Dermis microvascular lymphatic vessel endothelial cell (primary cell): Measurements from ENCODE around the gene ASH1L. TPM values are rescaled to one million over a fixed set of nuclear protein-coding genes. Genes with fewer than 3 reads are reported as not detected.
"Not testable (repeated sequence)": the region's sequence is repeated elsewhere in the genome, so short reads cannot be mapped to it uniquely, and the experiment has no call there.

Experiments
- DNase-seq, 2 donors: peaks; one replicate each; pipeline versions ENCODE4 v3.0.0 to v3.0.0-alpha.2; 2010; ENCODE audit warnings: low read depth in 2 of 2
- total RNA-seq: library from RNA; depleted of rRNA; stranded (reverse); fragments of >200 nt; gene quantifications from 2 replicates; pipeline ENCODE4 v1.2.1, GENCODE V29; 2014

ASH1L gene
- total RNA-seq, 1 donor from 2014 or later: 13.5 TPM

- DNase-seq: peak in 1 of 2 donors; percentile 15
Measured at GRCh38 chr1:155499953-155500639, 62.5 kb downstream of the ASH1L start.

- DNase-seq: no peak
Measured at GRCh38 chr1:155499263-155499662, 63.3 kb downstream of the ASH1L start.

DNA sequence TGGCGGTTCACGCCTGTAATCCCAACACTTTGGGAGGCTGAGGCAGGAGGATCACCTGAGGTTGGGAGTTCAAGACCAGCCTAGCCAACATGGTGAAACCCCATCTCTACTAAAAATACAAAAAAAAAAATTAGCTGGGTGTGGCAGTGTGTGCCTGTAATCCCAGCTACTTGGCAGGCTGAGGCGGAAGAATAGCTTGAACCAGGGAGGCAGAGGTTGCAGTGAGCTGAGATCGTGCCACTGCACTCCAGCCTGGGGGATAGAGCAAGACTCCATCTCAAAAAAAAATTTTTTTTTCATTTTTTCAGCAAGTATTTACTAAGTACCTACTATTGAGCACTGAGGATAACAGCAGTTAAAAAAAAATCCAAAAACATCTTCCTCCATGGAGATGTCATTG lies 69.0 kb downstream of the ASH1L start:
- DNase-seq: not testable (repeated sequence)

GRCh38 chr1:155488419-155488818 lies 74.2 kb downstream of the ASH1L start:
- DNase-seq: not testable (repeated sequence)

GRCh38 chr1:155487541-155487940 lies 75.1 kb downstream of the ASH1L start:
- no peak for DNase-seq

DNA sequence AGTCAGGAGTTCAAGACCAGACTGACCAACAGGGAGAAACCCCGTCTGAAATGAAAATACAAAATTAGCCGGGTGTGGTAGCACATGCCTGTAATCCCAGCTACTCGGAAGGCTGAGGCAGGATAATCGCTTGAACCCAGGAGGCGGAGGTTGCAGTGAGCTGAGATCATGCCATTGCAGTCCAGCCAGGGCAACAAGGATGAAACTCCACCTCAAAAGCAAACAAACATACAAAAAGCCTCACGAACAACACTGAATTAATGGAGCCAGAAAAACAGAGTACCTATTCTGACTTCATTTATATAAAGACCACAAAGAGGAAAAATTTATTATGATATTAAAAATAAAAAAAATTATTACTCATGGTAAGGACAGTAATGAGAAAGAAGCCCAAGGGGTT lies 75.7 kb downstream of the ASH1L start:
- not testable (repeated sequence) for DNase-seq

GRCh38 chr1:155485945-155486344 lies 76.7 kb downstream of the ASH1L start:
- no peak for DNase-seq

DNA sequence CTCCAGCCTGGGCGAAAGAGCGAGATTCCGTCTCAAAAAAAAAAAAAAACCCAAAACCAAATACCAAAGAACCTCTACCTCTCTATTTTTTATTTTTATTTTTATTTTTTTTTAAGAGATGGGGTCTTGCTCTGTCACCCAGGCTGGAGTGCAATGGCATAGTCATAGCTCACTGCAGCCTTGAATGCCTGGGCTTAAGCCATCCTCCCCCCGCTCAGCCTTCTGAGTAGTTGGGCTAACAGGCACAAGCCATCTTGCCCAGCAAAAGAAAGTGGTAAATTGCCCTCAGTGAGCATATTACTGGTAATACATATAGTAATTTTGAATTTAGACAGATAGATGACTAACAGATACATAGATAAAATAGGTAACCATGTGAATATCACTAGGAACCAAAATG lies 77.4 kb downstream of the ASH1L start:
- no peak for DNase-seq

- DNase-seq: no peak
Measured at GRCh38 chr1:155481741-155482241, 80.8 kb downstream of the ASH1L start.

- no peak for DNase-seq
Measured at GRCh38 chr1:155479205-155479604, 83.4 kb downstream of the ASH1L start.

- DNase-seq: no peak
Measured at GRCh38 chr1:155478270-155478852, 84.2 kb downstream of the ASH1L start.

DNA sequence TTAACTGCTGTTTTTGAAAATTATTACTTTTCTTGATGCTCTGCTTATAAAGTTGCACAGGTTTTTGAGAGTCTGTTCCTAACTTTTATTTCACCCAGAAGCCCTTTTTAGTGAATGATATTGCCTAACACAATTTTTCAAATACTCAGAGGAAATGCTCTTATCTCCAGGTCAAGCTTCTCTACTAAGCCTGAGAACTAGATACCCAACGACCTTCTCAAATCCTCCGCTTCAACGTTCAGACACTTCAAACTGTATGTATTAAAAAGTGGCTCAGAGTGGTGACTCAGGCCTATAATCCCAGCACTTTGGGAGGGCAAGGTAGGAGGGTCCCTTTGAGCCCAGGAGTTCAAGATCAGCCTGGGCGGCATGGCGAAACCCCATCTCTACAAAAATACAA lies 88.5 kb downstream of the ASH1L start:
- DNase-seq: no peak

DNA sequence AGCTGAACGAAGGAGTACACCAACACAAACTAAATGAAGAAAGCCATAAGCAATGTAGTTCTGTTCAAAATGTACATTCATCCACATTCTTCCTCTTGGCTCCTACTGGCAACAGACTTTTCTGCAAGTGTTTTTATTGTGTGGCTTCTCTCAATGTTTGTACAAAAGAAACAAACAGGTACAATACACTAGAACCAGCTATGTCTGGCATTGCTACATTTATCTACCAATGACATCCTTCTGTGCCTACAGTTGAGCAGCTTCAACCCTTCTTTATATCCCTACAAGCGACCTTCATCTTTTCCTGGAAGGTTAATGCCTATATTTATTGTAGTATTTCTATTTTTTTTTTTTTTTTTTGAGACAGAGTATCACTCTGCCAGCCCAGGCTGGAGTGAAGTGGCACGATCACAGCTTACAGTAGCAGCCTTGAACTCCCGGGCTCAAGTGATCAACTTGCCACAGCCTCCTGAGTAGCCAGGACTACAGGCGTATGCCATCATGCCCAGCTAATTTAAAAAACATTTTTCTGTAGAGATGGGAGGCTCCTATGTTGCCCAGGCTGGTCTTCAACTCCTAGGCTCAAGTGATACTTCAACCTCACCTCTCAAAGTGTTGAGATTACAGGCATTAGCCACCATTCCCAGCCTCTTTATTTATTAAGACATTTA lies 89.3 kb downstream of the ASH1L start:
- DNase-seq: no peak

DNA sequence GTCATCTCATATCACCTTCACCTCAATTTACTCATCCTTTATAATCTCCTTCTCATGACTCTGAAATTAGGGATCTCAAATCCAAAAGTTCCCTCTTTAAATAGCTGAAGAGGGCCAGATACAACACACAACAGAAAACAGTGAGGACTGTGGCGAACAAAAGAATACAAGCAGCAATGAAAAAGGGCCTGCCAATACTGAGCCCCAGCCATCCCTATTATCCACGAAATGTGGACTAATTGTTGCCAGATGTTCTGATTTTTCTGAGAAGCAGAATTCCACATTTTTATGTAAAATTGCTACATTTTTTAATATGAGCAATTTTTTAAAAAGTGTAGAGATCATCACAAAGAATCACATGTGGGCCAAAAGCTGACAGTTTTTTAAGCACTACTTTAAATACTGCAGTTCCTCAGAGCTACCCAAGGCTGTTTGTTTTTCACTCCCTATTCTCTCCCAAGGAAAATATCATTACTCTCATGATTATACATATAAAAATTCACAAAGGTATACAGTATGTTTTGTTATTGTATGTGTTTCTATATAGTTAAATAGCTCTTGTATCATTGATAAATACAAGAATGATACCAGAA lies 90.0 kb downstream of the ASH1L start:
- DNase-seq: no peak

GRCh38 chr1:155471891-155472290 lies 90.7 kb downstream of the ASH1L start:
- no peak for DNase-seq

GRCh38 chr1:155471026-155471425 lies 91.6 kb downstream of the ASH1L start:
- DNase-seq: no peak

GRCh38 chr1:155466996-155467395 lies 95.6 kb downstream of the ASH1L start:
- peak; percentile 80 to 87 for DNase-seq

DNA sequence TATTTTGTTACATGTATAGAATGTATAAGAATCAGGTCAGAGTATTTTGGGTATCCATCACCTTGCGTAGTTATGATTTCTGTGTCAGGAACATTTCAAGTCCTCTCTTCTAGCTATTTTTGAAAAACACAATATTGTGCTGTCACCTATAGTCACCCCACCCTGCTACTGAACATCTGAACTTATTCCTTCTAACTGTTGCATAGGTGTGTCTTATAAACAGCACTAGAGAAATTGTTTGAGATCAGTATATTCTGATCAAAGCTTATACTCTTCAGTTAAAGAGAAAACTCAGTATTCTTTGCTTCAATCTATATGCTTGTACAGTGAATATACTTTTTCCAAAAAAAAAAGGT lies 96.0 kb downstream of the ASH1L start:
- peak in 1 of 2 donors; percentile 5 for DNase-seq

DNA sequence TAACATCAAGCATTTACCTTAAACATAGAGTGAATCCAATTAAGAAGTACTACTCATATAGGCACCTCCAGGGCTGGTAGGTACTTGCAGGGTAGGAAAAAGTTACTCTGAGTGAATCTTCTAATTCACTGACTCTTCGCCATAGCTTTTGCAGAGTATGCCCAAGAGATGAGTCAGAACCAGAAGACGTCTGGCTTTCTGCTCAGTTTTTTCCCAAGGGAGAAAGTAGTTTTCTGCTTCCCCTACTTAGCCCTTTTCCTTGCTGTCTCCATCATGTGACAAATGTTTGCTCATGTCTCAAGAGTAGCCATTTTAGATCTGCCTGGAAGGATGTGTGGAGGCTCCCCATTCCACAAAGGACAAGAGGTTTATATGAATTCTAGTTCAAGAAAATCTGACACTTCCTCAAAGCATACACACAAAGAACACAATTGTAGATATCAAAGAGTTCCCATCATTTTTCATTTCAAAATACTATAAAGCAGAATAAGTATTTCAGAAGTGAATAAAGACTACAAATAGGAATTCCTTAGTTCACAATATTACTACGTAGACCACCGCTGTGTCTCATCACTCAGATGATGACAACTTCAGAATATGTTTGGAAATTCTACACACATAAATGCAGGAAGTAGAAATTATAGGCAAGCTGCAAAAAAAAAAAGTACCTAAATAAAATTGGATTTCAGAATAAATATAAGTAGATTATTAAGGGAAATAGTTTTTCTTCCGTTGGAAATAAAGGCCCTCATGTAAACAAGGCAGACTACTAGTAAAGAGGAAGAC lies 98.5 kb downstream of the ASH1L start:
- DNase-seq: peak in 1 of 2 donors; percentile 23

- DNase-seq: no peak
Measured at GRCh38 chr1:155458111-155458510, 104.5 kb downstream of the ASH1L start.

- no peak for DNase-seq
Measured at GRCh38 chr1:155457266-155457665, 105.3 kb downstream of the ASH1L start.
